Measurements from ENCODE around the gene TEDC1.

TEDC1 gene

GRCh38 chr14:105525326-105525725 lies 34.3 kb downstream of the TEDC1 start:
- DNase-seq (ENCODE audit: low spot score) = no peak
- FAIRE-seq = no peak

- DNase-seq (ENCODE audit: low spot score) = peak; percentile 50
- FAIRE-seq = no peak
Measured at GRCh38 chr14:105525861-105526775, 35.1 kb downstream of the TEDC1 start, which contains the start of gene TMEM121. TSS of gene TMEM121 (plus strand) at chr14:105526583. CDS start at chr14:105528835, 2,252 bp downstream.

GRCh38 chr14:105526776-105527380 lies 35.8 kb downstream of the TEDC1 start:
- FAIRE-seq (no peak), DNase-seq (ENCODE audit: low spot score) (no peak)

- DNase-seq (ENCODE audit: low spot score) (no peak), FAIRE-seq (no peak)
Measured at GRCh38 chr14:105527381-105527825, 36.4 kb downstream of the TEDC1 start.

- peak; percentile 85 for DNase-seq (ENCODE audit: low spot score)
- FAIRE-seq = no peak
Measured at GRCh38 chr14:105527826-105528585, 37.0 kb downstream of the TEDC1 start.

GRCh38 chr14:105528586-105529318 lies 37.7 kb downstream of the TEDC1 start:
- DNase-seq (ENCODE audit: low spot score) (no peak), FAIRE-seq (no peak)

GRCh38 chr14:105529319-105529568 lies 38.2 kb downstream of the TEDC1 start:
- no peak for FAIRE-seq
- no peak for DNase-seq (ENCODE audit: low spot score)

GRCh38 chr14:105529569-105530284 lies 38.7 kb downstream of the TEDC1 start:
- DNase-seq (ENCODE audit: low spot score) = no peak
- FAIRE-seq = no peak

- FAIRE-seq (no peak), DNase-seq (ENCODE audit: low spot score) (no peak)
Measured at GRCh38 chr14:105530285-105531087, 39.4 kb downstream of the TEDC1 start.

- FAIRE-seq = no peak
- no peak for DNase-seq (ENCODE audit: low spot score)
Measured at GRCh38 chr14:105531088-105531893, 40.2 kb downstream of the TEDC1 start.

GRCh38 chr14:105531894-105532623 lies 41.0 kb downstream of the TEDC1 start:
- DNase-seq (ENCODE audit: low spot score) = no peak
- FAIRE-seq = no peak

- peak; percentile 43 for DNase-seq (ENCODE audit: low spot score)
- no peak for FAIRE-seq
Measured at GRCh38 chr14:105532735-105533141, 41.7 kb downstream of the TEDC1 start.

- no peak for FAIRE-seq
- DNase-seq (ENCODE audit: low spot score) = no peak
Measured at GRCh38 chr14:105533391-105533790, 42.3 kb downstream of the TEDC1 start.

- DNase-seq (ENCODE audit: low spot score) (no peak), FAIRE-seq (no peak)
Measured at GRCh38 chr14:105533811-105534498, 42.9 kb downstream of the TEDC1 start.

- FAIRE-seq (no peak), DNase-seq (ENCODE audit: low spot score) (no peak)
Measured at GRCh38 chr14:105534586-105534985, 43.5 kb downstream of the TEDC1 start.

GRCh38 chr14:105536051-105536450 lies 45.0 kb downstream of the TEDC1 start:
- DNase-seq (ENCODE audit: low spot score) (no peak), FAIRE-seq (no peak)

- no peak for DNase-seq (ENCODE audit: low spot score)
- FAIRE-seq = no peak
Measured at GRCh38 chr14:105536691-105537579, 45.9 kb downstream of the TEDC1 start.
